T-helper 9 cell (primary cell): ENCODE measurements around the gene KLC1.

Source experiments
- DNase-seq: peaks from one replicate; pipeline ENCODE4 v3.0.0-alpha.2; 2020

Gene KLC1

GRCh38 chr14:103738166-103738565 is 109.2 kb downstream of the KLC1 start:
- no peak for DNase-seq

DNA sequence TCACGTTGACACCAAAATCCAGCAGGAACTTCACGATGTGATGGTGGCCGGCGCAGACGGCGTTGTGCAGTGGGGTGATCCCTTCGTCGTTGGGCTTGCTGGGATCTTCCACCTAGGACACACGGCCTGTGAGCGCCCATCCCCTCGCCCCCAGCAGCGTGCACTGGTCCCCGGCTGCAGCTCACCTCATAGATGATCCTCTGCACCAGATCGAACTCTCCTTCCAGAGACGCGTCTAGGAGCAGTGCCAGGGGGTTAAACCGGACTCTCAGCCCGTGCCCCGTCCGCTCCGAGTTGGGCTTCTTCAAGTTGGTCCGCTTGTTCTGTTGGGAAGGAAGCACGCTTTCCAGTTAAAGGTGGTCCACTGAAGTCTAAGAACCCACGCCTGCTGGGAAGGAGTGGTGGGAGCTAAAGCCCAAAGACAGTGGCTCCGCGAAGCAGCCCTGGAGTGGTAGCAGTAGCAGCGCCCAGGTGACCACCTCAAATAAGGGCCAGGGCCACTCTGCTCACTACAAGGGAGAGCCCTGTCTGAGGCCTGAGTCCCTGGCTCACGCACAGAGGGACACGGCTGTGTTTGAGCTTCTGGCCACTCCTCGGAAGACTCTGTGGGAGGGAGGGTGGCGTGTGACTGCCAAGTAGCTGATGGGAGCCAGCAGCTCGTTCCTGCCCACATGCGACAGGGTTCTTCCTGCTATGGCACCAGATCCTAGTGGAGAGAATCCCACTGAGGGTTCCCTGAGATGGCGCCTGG is 109.9 kb downstream of the KLC1 start:
- no peak for DNase-seq

GRCh38 chr14:103739466-103739792 is 110.4 kb downstream of the KLC1 start:
- DNase-seq: no peak

GRCh38 chr14:103739793-103740501 is 110.9 kb downstream of the KLC1 start:
- no peak for DNase-seq

- no peak for DNase-seq
Measured at GRCh38 chr14:103740991-103741689, 112.1 kb downstream of the KLC1 start.

GRCh38 chr14:103741876-103742275 is 112.9 kb downstream of the KLC1 start:
- DNase-seq: no peak

DNA sequence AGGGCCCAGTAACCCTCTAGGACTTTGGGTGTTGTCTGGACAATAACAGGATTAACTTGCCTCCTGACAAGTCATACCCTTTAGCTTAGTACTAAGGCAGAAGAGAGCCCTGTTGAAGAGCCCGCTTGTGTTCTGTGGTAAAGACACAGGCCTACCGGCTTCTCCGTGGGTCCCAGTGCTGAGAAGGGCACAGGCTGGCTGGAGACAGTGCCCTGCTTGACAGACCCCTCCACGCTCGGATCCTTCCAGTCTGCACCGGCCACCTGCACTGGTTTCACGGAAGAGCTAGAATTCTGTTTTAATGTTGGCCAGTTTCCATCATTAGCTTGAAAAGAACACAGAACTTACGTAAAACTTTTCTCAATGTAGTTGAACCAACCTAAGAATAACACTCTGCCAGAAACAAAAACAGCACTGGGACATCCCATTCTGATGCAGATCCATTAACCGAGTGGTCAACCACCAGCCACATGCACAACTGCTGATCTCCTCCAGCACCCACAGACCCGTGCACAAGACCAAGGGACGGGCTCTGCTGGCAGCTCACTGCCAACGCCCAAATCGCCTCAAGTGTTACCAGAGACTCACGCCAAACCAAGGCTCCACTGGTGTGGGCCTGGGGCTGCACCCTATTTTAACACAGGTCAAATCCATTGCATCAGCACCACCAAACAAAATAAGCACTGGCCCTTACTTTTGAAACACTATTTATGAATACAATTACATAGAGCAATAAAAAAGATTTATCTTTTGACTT is 113.7 kb downstream of the KLC1 start:
- no peak for DNase-seq

GRCh38 chr14:103743691-103744090 is 114.7 kb downstream of the KLC1 start:
- no peak for DNase-seq

GRCh38 chr14:103744621-103745395 is 115.8 kb downstream of the KLC1 start:
- DNase-seq: no peak

- DNase-seq: no peak
Measured at GRCh38 chr14:103745424-103745823, 116.4 kb downstream of the KLC1 start.

DNA sequence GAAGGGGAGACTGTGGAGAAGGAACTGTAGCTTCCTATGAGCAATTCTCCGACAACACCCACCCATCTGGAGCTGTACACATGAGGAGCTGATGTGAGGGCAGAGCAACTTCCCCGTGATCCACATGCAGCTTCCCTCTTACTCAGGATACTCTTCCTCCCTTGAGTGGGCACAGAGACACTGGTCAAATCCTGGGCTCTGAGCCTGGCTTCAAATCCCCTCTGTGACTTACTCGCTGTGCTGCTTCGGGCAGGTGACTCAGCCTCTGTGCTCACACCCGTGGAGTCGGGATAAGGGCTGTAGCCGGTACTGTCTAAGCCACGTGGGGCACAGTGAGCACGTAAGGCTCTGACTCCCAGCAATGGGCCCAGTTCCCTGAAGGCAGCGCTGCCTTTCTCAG is 117.7 kb downstream of the KLC1 start:
- no peak for DNase-seq

DNA sequence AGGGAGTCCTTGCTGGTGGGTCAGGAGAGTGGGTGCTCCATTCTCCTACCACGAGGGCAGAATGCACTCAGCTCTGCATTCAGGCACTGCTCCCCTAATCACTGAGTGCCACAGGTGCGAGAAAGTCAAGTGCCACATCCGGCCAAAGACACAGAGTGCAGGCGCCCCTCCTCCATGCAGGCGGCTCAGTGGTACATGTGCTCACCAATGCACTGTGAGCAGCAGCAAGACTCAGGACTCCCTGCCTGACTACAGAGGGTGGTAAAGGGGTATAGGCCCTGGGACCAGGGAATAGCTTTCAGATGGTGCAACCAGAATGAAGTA is 119.5 kb downstream of the KLC1 start:
- no peak for DNase-seq

- DNase-seq: no peak
Measured at GRCh38 chr14:103749452-103749851, 120.4 kb downstream of the KLC1 start.

- no peak for DNase-seq
Measured at GRCh38 chr14:103749860-103750259, 120.8 kb downstream of the KLC1 start.
